GM18873 (cell line): ENCODE data around the gene PER3.

Source experiments
- ATAC-seq: cut with Tn5 transposase; IDR thresholded peaks from one replicate; pipeline ENCODE4 v1.9.1; 2021; ENCODE audit warnings: mild to moderate bottlenecking, moderate library complexity, moderate number of reproducible peaks; ENCODE audit not compliant: unreplicated experiment, low FRiP score

Gene PER3

DNA sequence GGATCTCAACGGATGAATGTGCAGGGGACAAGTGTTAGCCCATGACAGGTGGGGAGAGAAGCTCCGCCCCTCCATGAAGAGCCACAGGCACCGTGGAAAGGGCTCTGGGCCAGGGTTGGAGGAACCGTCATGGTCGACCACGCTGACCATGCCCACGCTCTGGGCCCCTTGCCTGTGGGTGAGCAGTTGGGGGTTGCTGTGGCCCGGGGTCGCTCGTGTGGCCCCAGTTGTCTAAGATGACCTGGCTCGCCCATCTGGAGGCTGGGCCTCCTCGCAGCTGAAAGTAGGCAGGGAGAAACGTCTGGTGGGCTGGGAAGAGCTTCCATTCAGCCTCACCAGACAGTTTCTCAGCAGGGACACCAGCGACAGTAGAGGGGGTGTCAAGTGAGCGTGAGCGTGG lies 81.9 kb downstream of the PER3 start:
- no peak for ATAC-seq

DNA sequence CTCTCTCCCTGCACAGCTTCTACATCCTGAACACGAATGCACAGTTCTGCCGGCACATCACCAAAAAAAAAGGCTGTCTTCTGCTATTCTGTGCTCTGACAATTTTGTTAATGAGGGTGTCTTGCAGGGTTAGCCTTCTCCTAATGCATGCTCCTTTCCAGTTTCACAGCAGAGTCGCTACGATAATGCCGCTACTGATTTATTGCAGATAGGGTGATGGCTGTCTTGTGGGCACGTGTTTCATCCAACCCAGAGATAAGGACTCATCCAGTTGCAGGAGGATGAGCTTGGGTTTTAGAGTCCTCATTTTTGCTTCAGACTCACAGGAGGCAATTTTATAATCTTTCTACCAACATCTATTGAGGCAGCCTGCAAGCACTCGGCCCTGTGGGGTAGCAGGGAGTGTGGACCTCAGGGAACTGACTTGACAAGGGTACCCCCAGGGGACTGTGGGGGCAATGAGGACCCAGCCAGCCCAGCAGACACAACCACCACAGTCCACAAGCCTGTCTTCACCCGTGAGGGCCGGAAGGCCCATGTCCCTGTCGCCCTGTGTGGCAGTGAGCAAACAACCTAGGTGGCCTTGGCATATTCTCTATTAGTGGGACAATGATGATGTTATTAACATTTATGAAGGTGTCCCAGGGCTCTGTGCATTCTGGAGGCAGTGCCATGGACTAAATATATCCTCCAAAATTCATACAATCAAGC lies 84.1 kb downstream of the PER3 start:
- no peak for ATAC-seq

DNA sequence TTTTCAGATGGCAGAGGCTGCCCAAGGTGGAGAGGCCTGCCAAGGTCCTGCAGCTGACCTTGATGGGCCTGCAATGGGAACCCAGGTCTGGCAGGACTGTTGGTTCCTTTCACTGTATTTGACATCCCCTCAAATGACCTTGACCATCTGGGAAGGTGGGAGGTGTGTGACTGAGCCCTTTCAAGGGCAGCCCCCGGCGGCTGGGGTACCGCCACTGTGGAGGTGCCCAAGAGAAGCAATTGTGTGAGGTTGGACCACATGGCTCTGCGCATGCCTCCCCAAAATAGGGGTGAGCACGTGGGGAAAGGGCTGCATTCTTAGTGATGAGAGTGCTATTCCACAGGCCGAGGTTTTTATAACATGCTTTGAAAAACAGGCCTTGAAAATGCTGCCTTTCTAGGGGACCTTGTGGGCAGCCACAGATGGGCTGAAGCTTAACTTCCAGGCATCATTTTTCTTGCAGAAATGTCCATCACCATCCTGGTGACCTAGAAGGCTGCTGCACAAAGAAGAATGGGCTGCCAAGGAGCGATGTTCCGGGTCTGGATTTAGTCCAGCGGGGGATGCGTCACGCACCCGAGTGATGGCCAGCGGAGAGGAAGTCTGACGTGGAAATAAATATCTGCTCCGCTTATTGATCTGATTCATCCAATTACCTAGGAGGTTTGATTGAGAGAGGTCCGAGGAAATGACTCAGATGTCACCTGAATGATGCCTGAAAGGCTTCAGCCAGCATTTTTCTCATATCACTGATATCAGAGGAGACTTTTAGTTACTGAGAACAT lies 85.2 kb downstream of the PER3 start:
- no peak for ATAC-seq

DNA sequence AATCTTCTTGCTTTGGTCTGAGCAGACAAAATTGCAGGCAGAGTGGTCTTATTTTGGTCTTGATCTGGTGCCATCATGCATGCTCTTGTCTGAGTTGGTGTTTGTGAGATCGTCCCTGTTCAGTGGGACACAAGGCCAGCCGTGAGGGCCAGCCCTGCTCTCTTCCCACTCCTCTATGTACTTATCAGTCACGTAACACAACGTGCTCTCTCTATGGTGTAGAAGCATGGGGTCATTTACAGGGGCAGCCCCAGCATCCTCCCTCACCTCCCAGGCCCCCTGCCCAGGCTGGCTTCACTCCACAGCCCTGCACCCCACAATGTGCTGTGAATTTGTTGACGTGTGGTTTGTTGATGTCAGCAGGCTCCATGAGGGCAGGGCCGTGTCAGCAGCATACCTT lies 87.0 kb downstream of the PER3 start:
- no peak for ATAC-seq

DNA sequence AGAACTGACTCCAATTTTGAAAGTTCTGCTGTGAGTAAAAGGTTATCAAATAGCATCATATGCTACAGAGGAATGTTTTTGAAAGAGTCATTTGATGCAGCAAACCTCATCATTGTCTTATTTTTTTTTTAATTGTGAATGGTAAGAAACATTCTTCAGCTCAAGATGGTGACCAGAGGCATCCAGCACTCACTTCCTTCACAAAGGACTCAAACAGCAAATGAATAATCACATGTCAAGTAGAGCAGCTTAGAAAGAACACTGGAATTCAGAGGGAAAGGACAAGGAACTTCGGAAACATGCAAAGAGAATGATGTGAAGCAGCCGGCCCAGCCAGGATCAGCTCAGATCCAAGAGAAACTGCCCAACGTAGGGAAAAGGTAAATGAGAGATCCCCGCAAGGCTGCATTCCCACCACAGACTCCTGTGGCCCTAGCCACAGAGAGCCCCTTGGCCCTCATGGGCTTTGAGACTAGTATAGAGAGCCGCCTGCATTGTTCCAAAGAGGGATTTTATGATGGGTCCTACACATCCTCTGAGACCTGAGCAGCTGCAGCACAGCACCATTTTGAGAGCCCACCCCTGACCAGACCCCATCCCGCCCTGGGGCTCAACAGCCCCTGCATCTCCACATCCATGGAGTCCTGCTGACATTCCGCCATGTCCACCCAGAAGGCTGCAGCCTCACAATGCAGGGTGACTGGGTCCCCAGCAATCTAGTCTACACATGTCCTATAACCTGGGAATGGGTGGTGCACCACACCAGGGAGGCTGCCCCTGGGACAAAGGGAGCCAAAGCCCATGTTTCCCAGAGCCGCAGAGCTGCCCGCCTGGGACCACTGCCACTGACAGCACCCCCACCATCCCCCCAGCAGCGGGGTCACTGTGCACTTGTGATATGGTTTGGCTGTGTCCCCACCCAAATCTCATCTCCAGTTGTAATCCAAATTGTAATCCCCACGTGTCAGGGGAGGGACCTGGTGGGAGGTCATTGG lies 90.0 kb downstream of the PER3 start:
- no peak for ATAC-seq

DNA sequence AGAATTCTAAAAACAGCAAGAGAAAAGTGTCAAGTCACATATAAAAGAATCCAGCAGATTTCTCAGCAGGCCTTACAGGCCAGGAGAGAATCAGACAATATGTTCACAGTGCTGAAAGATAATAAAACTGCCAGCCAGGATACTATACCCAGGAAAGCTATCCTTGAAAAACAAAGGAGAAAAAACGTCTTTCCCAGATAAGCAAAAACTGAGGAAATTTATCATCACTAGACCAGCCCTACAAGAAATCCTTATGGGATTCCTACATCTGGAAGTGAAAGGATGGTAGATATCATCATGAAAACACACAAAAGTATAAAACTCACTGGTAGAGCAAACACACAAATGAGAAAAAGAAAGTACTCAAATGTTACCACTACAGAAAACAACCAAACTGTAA lies 93.9 kb downstream of the PER3 start:
- no peak for ATAC-seq

DNA sequence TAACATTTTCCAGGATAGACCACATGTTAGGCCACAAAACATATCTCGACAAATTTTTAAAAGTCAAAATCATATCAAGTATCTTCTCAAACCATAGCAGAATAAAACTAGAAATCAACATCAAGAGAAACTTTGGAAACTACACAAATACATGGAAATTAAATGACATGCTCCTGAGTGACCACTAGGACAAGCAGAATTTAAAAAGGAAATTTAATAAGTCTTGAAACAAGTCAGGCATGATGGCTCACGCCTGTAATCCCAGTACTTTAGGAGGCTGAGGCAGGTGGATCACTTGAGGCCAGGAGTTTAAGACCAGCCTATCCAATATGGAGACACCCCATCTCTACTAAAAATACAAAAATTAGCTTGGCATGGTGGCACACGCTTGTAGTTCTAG lies 95.1 kb downstream of the PER3 start:
- no peak for ATAC-seq

DNA sequence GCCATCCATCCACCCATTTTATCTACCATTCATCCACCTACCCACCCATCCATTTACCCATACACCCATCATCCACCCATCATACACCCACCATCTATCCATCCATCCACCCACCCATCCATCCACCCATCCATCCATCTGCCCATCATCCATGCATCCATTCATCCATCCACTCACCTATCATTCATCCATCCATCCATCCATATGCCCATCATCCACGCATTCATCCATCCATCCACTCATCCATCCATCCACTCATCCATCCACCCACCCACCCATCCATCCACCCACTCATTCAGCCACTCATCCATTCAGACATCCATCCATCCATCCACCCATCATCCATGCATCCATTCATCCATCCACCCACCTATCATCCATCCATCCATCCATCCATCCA lies 100.7 kb downstream of the PER3 start:
- ATAC-seq: no peak

DNA sequence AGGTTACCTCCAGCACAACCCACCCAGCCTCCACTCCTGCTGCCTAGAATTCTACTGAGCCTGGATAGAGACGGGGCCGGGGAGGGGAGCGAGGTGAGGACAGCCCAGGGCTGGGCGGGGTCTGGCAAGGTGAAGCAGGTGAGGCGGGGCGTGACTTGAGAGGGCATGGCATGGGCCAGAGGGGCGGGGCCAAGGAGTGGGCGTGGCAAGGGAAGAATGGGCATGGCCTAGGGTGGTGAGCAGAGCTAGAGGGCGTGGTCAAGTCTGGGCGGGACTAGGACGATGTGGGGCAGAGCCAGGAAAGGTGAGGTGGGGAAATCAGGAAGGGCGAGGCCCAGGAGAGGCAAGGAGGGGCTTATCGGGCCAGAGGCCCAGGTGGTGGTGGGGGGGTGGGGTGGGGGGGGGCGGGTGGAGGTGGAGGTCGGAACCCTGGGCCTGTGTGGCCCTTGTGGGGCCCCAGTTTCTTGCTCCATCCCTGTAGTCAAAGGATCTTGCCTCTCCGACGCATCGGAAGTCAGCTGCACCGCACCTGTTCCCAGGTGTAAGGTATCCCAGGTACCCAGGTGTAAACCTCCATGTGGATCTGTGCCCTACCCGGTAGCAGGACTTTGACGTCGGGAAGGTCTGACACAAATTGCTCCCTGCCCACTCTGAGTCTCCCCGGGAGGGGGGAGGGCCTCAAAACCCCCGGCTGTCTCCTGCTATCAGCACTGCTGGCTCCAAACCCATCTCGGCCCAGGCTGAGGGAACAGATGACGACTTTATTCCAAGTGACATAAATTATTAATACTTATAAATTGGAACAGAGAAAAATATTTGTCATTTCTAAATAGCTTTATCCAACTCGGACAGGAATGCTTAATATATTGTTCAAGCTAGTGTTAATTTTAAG lies 101.7 kb downstream of the PER3 start:
- no peak for ATAC-seq

DNA sequence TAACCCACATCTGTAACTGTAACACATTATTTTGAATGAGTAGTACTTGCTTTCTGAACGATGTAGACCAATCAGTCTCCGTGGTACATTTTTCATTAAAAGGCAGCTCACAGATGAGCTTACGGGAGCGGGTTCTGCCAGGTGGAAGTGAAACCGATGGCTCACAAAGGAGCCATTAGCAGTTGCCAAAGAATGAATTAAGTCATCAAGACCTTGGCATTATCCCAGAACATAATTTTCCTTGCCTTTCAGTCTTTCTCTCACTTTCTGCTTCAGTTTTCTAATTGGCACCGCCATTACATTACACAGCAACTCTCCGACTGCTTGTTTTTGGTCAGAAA lies 102.3 kb downstream of the PER3 start:
- ATAC-seq: no peak

DNA sequence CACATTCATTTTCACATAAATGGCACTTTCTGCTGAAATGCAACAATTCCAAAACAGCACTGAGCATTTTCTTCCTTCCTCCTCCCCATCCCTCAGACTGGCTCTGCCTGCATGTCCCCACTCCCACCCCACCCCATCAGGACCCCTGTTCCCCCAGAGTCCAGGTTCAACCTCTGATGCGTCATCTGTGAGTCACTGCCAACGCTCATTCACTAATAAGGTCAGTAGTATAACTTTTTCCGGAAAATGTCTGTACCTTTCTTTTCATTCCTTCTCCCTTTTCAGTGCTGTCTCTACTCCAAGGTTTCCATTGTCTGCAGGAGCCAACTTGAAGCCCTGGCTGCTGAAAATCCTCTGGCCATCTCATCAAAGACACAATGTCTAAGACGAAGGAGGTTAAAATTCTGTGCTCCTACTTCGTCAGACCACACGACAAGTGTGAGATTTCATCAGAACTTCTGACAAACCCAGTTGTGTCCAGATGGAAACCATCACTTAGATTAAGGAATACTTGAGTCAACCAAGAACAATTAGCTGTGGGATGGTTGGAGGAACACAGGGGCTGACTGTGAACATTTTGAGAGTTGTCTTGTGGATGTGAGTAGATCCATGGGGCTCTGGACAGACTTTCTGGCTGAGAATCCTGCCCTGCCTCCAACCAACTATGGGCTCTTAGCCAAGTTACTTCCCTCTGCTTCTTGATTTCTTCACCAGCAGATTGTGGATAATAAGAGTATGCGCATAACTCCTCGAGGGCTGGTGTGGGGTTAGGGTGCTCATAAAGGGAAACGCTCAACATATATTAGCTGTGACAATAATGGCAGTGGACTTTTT lies 104.4 kb downstream of the PER3 start:
- no peak for ATAC-seq

DNA sequence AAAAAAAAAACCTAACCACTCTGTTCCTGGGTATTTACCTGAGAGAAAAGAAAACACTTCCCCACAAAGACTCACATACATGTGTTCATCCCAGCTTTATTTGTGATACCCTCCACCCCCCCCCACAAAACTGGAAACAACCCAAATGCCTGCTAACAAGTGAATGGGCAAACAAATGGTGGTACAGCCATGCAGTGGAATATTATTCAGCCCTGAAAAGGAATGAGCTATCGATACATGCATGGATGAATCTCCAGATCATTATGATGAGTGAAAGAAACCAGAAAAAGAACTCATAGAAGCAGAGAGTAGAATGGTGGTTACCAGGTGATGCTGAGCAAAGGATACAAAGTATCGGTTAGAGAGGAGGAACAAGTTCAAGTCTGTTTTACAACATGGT lies 106.8 kb downstream of the PER3 start:
- ATAC-seq: no peak

DNA sequence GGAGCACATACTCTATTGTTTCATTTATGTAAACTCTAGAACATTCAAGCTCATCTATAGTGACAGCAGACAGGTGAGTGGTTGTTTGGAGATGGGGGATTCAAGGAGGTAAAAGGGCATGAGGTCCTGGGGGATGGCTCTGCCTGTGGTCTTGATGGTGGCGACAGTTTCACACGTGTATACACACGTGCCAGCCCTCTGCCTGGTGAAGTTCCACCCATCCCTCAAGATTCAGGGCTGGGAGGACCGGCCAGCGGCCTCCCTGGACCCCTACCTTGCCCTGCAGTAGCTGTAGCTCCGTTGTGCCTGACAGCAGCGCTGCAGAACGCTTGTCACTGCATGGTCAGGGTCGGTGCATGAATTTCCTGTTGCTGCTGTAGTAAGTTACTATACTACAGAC lies 107.7 kb downstream of the PER3 start:
- ATAC-seq: no peak

DNA sequence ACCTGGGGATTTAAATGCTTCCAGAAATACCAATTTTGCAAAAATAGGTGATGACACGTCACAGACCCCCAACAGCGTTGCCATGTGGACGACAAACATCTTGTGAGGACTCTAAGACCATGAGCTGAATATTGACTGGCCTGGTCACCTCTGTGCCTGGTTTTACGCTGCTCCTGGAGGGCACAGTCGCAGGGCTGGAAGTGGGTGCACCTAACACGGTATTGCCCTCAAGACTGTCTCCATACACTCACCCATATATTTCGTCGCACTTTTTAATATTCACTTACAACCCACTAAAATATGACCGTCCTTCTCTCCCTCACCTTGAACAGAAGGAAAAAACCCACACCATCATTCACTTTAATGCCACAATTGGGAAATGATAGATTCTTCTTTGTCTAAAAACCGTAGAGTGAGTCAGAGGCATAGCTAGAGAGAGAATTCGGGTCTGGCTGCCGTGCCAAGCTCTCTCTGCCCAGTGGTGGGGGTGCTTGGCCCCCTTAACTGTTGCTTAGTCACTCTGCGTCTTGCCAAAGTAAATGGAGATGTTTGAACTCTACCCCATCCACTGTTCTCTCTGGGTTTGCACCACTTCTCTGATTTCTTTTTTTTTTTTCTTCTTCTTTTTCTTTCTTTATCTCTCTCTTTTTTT lies 109.6 kb downstream of the PER3 start:
- no peak for ATAC-seq
